CMK (cell line): ENCODE data around the gene WDR83.
"Not testable (repeated sequence)": the region's sequence is repeated elsewhere in the genome, so short reads cannot be mapped to it uniquely, and the experiment has no call there.

Experiments
- DNase-seq: peaks from one replicate; pipeline ENCODE4 v3.0.0-alpha.2; 2010; ENCODE audit warnings: low read depth

Gene WDR83

GRCh38 chr19:12666265-12667048 is at the start of gene WDR83, which contains the start of gene MAN2B1:
WDR83 (plus strand) TSS chr19:12666807; CDS start chr19:12669791, 2,984 bp downstream.
MAN2B1 (minus strand) TSS chr19:12666742; CDS start chr19:12666701, 41 bp downstream.
- DNase-seq = no peak

- no peak for DNase-seq
Measured at GRCh38 chr19:12617646-12618045, 49.0 kb upstream of the WDR83 start.

GRCh38 chr19:12621253-12622024 is 45.2 kb upstream of the WDR83 start:
- not testable (repeated sequence) for DNase-seq

GRCh38 chr19:12623361-12624031 is 43.1 kb upstream of the WDR83 start:
- DNase-seq = no peak

GRCh38 chr19:12626958-12627357 is 39.6 kb upstream of the WDR83 start:
- no peak for DNase-seq

GRCh38 chr19:12628040-12629022 is 38.3 kb upstream of the WDR83 start:
- DNase-seq = no peak

- no peak for DNase-seq
Measured at GRCh38 chr19:12629215-12629614, 37.4 kb upstream of the WDR83 start.

- no peak for DNase-seq
Measured at GRCh38 chr19:12636631-12637030, 30.0 kb upstream of the WDR83 start.

- DNase-seq = no peak
Measured at GRCh38 chr19:12638611-12639182, 27.9 kb upstream of the WDR83 start.

- peak; percentile 79 for DNase-seq
Measured at GRCh38 chr19:12639901-12640613, 26.6 kb upstream of the WDR83 start.

- DNase-seq = no peak
Measured at GRCh38 chr19:12641456-12641855, 25.2 kb upstream of the WDR83 start.

- DNase-seq = no peak
Measured at GRCh38 chr19:12642506-12642905, 24.1 kb upstream of the WDR83 start.

GRCh38 chr19:12643716-12644115 is 22.9 kb upstream of the WDR83 start:
- DNase-seq = not testable (repeated sequence)

GRCh38 chr19:12646551-12646950 is 20.1 kb upstream of the WDR83 start:
- no peak for DNase-seq

- DNase-seq = no peak
Measured at GRCh38 chr19:12647047-12647446, 19.6 kb upstream of the WDR83 start.

GRCh38 chr19:12647490-12648071 is 19.0 kb upstream of the WDR83 start:
- no peak for DNase-seq

GRCh38 chr19:12648088-12648487 is 18.5 kb upstream of the WDR83 start:
- DNase-seq = no peak

- DNase-seq = no peak
Measured at GRCh38 chr19:12649941-12650340, 16.7 kb upstream of the WDR83 start.

GRCh38 chr19:12652219-12652618 is 14.4 kb upstream of the WDR83 start:
- no peak for DNase-seq

GRCh38 chr19:12655546-12655945 is 11.1 kb upstream of the WDR83 start:
- DNase-seq = no peak
